HCT116 (cell line): ENCODE data around the gene PRCD. TPM values are rescaled to one million over a fixed set of nuclear protein-coding genes. Genes with fewer than 3 reads are reported as not detected.

Source experiments
- ATAC-seq: fragments of 200-7000 bp; cut with Tn5 transposase; 2 replicates; pipeline ENCODE4 v1.9.1; 2020; ENCODE audit warnings: mild to moderate bottlenecking, moderate library complexity
- BruUV-seq: library from RNA; stranded (reverse); fragments of 400-500 nt; replicated peaks from 2 replicates; lab custom pipeline; 2021; lab: Mats Ljungman, UMichigan
- CTCF ChIA-PET: fragments of 300-600 bp; sonication (Branson Sonifier 250); formaldehyde crosslinking; loops from one replicate; lab custom pipeline; 2021; ENCODE audit warnings: antibody characterized with exemption; lab: Charles Lee
- POLR2A ChIA-PET: fragments of 300-600, 350-600 bp; sonication (Branson Sonifier 250); formaldehyde crosslinking; loops from one replicate; lab custom pipeline; 2021; ENCODE audit warnings: antibody characterized with exemption; lab: Charles Lee
- RAD21 ChIA-PET, 2 experiments: fragments of 300-600 bp; sonication (Branson Sonifier 250); formaldehyde crosslinking; loops; one replicate each; lab custom pipeline; 2023; ENCODE audit warnings: low total read pairs in 2 of 2; ENCODE audit not compliant: uncharacterized antibody in 2 of 2, unreplicated experiment in 2 of 2, low non-redundant PET in 1 of 2; lab: Charles Lee
- DNase-seq: peaks from one replicate; pipeline ENCODE4 v3.0.0-alpha.2; 2010; ENCODE audit warnings: low read depth, low spot score
- H2AFZ ChIP-seq: fragments of 200-600 bp; shearing (Covaris generic), sonication (generic); 2 replicates; pipeline ENCODE4 v1.6.1; 2017; ENCODE audit warnings: low read depth, mixed run types, mixed read lengths, antibody characterized with exemption, low read length; ENCODE audit not compliant: poor library complexity, severe bottlenecking
- H3K27ac ChIP-seq: 2 replicates; pipeline ENCODE4 v1.5.1; 2012; ENCODE audit warnings: low read depth, low read length
- H3K27me3 ChIP-seq: fragments of 200-600 bp; sonication (generic); 2 replicates; pipeline ENCODE4 v1.6.1; 2016; ENCODE audit warnings: mixed run types, low read length, mixed read lengths; ENCODE audit not compliant: insufficient read depth
- H3K36me3 ChIP-seq, 2 experiments: fragments of 200-500 bp in 1 of 2; fragments of 200-600 bp in 1 of 2; sonication (Bioruptor generic) in 1 of 2; sonication (generic) in 1 of 2; 2 replicates each; pipeline versions ENCODE4 v1.5.1 to v1.6.1; 2014 to 2016; ENCODE audit warnings: low read length in 2 of 2, inconsistent platforms in 1 of 2, mixed read lengths in 1 of 2, mixed run types in 1 of 2; ENCODE audit not compliant: insufficient read depth in 2 of 2, control insufficient read depth in 1 of 2
- H3K4me1 ChIP-seq, 2 experiments: fragments of 200-600 bp in 1 of 2; sonication (generic) in 1 of 2; 2 replicates each; pipeline versions ENCODE4 v1.5.1 to v1.6.1; 2012 to 2017; ENCODE audit warnings: low read length in 2 of 2, inconsistent platforms in 1 of 2, mild to moderate bottlenecking in 1 of 2, mixed read lengths in 1 of 2, mixed run types in 1 of 2, moderate library complexity in 1 of 2; ENCODE audit not compliant: insufficient read depth in 2 of 2, control insufficient read depth in 1 of 2
- H3K4me2 ChIP-seq: fragments of 200-600 bp; sonication (generic); 2 replicates; pipeline ENCODE4 v1.6.1; 2017; ENCODE audit warnings: mixed run types, low read length, mixed read lengths
- H3K4me3 ChIP-seq, 2 experiments: fragments of 200-600 bp in 1 of 2; sonication (generic) in 1 of 2; replicated peaks in 1 of 2; 2 replicates each; pipeline ENCODE4 v1.5.1; 2011 to 2016; ENCODE audit warnings: low read length in 2 of 2, control low read depth in 1 of 2, low read depth in 1 of 2, mild to moderate bottlenecking in 1 of 2, mixed read lengths in 1 of 2, mixed run types in 1 of 2
- H3K79me2 ChIP-seq: fragments of 200-600 bp; sonication (generic); 2 replicates; pipeline ENCODE4 v1.6.1; 2017; ENCODE audit warnings: mild to moderate bottlenecking, mixed run types, low read length, moderate library complexity, mixed read lengths; ENCODE audit not compliant: insufficient read depth
- H3K9ac ChIP-seq: fragments of 200-600 bp; sonication (generic); 2 replicates; pipeline ENCODE4 v1.6.1; 2016; ENCODE audit warnings: low read length, mixed read lengths
- H3K9me2 ChIP-seq: fragments of 200-600 bp; sonication (generic), shearing (Covaris generic); 2 replicates; pipeline ENCODE4 v1.6.1; 2017; ENCODE audit warnings: mixed run types, mild to moderate bottlenecking, moderate library complexity; ENCODE audit not compliant: insufficient read depth
- H3K9me3 ChIP-seq, 2 experiments: fragments of 200-500 bp in 1 of 2; fragments of 200-600 bp in 1 of 2; sonication (Bioruptor generic) in 1 of 2; sonication (generic) in 1 of 2; 2 replicates each; pipeline ENCODE4 v1.6.1; 2014 to 2017; ENCODE audit warnings: low read length in 2 of 2, mixed read lengths in 2 of 2, inconsistent platforms in 1 of 2, low read depth in 1 of 2, mild to moderate bottlenecking in 1 of 2, mixed run types in 1 of 2, moderate library complexity in 1 of 2; ENCODE audit not compliant: control insufficient read depth in 1 of 2, insufficient read depth in 1 of 2
- H4K20me1 ChIP-seq: fragments of 200-600 bp; sonication (generic), shearing (Covaris generic); 2 replicates; pipeline ENCODE4 v1.6.1; 2017; ENCODE audit warnings: mixed run types, mild to moderate bottlenecking, moderate library complexity; ENCODE audit not compliant: insufficient read depth
- CBX3 ChIP-seq: IDR thresholded peaks from 2 replicates; pipeline ENCODE4 v1.6.1; 2012; ENCODE audit warnings: low read depth
- EZH2phosphoT487 ChIP-seq: fragments of 200-600 bp; IDR thresholded peaks from 2 replicates; pipeline ENCODE4 v1.6.1; 2018; ENCODE audit warnings: antibody characterized with exemption, borderline replicate concordance
- POLR2AphosphoS5 ChIP-seq: IDR thresholded peaks from 2 replicates; pipeline ENCODE4 v1.6.1; 2011; ENCODE audit warnings: mild to moderate bottlenecking, low read depth, low read length, moderate library complexity
- intact Hi-C: fragments of 100-400 bp; cut with micrococcal nuclease; formaldehyde crosslinking; loops from 2 replicates; pipeline ENCODE4 v1.10.0; 2022
- total RNA-seq: library from RNA; stranded (reverse); gene quantifications from one replicate; pipeline ENCODE4 v1.2.1, GENCODE V29; 2021; ENCODE audit not compliant: unreplicated experiment

Gene PRCD
- total RNA-seq, 1 experiment from 2014 or later: not detected

GRCh38 chr17:76566988-76567431, 27.2 kb downstream of the PRCD start:
- H3K4me3 ChIP-seq: no peak overlapping the region
- H2AFZ ChIP-seq: no peak overlapping the region
- no peaks in the 10 kb centered on the region for H3K27me3 ChIP-seq
- H3K9ac ChIP-seq: no peak overlapping the region
- peaks cover 16 to 40% of the 10 kb centered on the region in 2 experiments for H3K36me3 ChIP-seq
- H4K20me1 ChIP-seq: peaks cover 33% of the 10 kb centered on the region; the same call in 1 of the 2 replicates
- H3K79me2 ChIP-seq: peaks cover 30% of the 10 kb centered on the region
- DNase-seq (no peak), ATAC-seq (peak; percentile 12)
- H3K9me2 ChIP-seq: no peaks in the 10 kb centered on the region
- ChIA-PET CTCF (interaction anchor here (1.1 to 2.6 kb wide), 5 partner anchors 9 to 115 kb away, joined by 3 to 11 read pairs (median 8); no protein-coding TSS in a partner anchor), POLR2A (interaction anchor here (0.7 to 3.7 kb wide), 8 partner anchors 10 to 105 kb away, joined by 3 to 26 read pairs (median 6); no protein-coding TSS in a partner anchor), RAD21 (interaction anchor here in 1 of 2 experiments (1.4 kb wide), 1 partner anchor 56 kb away, joined by 5 read pairs; no protein-coding TSS in a partner anchor)
- no TSS peak for BruUV-seq
- peak overlapping the region; percentile 38 for H3K27ac ChIP-seq
- no peaks in the 10 kb centered on the region for H3K9me3 ChIP-seq
- H3K4me2 ChIP-seq: no peak overlapping the region
- intact Hi-C loops: no loop called here
- H3K4me1 ChIP-seq: peaks cover 0 to 26% of the 10 kb centered on the region in 2 experiments; a peak in 2 of 4 replicates
- TF ChIP-seq POLR2AphosphoS5 (peak; percentile 50; the same call in 1 of the 2 replicates), CBX3 (no peak)

- Histone ChIP-seq H3K4me2 (no peak overlapping the region), H3K27ac (no peak overlapping the region; the same call in 1 of the 2 replicates), H3K4me1 (peaks cover 0 to 25% of the 10 kb centered on the region in 2 experiments; a peak in 1 of 4 replicates), H3K27me3 (no peaks in the 10 kb centered on the region), H3K4me3 (no peak overlapping the region), H3K9me3 (no peaks in the 10 kb centered on the region), H3K9me2 (no peaks in the 10 kb centered on the region), H4K20me1 (peaks cover 28% of the 10 kb centered on the region; the same call in 1 of the 2 replicates), H3K36me3 (peaks cover 12 to 34% of the 10 kb centered on the region in 2 experiments; a peak in 3 of 4 replicates), H3K9ac (no peak overlapping the region), H3K79me2 (peaks cover 21% of the 10 kb centered on the region), H2AFZ (no peak overlapping the region)
- ATAC-seq (peak; percentile 18), DNase-seq (no peak)
- no TSS peak for BruUV-seq
- TF ChIP-seq EZH2phosphoT487: no peak
- TF ChIP-seq POLR2AphosphoS5: peak; percentile 47
- ChIA-PET RAD21 (interaction anchor here in 1 of 2 experiments (1.4 kb wide), 1 partner anchor 56 kb away, joined by 5 read pairs; no protein-coding TSS in a partner anchor), POLR2A (interaction anchor here (1.4 to 3.7 kb wide), 6 partner anchors 10 to 57 kb away, joined by 5 to 26 read pairs (median 6); no protein-coding TSS in a partner anchor), CTCF (interaction anchor here (1.0 to 2.6 kb wide), 4 partner anchors 10 to 114 kb away, joined by 3 to 11 read pairs (median 6); no protein-coding TSS in a partner anchor)
- intact Hi-C loops: no loop called here
These were observed 28.0 kb downstream of the PRCD start for GRCh38 chr17:76567634-76568432.
